Measurements from ENCODE around the gene SYNDIG1.

DNA sequence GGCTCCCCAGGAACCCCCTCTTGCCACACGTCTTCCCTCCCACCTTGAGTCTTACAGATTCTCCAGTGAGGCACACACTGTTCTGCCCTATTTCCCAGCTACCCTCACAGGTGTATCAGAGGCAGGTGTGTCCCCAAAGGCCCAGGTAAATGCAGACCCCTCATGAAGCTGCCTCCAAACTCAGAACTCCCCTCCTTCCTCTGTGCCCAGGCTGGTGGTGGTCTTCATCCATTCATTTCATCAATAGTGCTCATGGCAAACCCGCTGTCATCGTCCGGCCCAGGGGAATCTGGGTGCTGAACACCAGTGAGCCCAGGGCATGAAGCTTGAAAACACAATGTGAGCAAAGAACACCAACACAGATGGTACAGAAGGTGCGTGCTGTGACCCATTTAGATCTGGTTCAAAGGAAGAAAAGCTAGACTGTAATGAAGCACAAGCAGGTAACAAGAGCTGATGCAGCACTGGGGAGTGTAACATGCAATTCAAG lies 213.1 kb downstream of the SYNDIG1 start:
- TF ChIP-seq REST (IDR thresholded peaks at IDR 0.05; ENCODE audit: insufficient replicate concordance, low read depth) = no peak
- no peak for TF ChIP-seq CTCF (IDR thresholded peaks at IDR 0.05; ENCODE audit: insufficient read depth, low read length)
- no peak for TF ChIP-seq POLR2AphosphoS5 (IDR thresholded peaks at IDR 0.05; ENCODE audit: low read depth)
- TF ChIP-seq GABPA (IDR thresholded peaks at IDR 0.05; ENCODE audit: low read depth) = no peak
